ENCODE data around the gene PARS2. TPM values are rescaled to one million over a fixed set of nuclear protein-coding genes. Genes with fewer than 3 reads are reported as not detected.

PARS2 gene
- total and polyA plus RNA-seq, 12 donors: 1.2 to 16.1 (median 7.5) TPM

DNA sequence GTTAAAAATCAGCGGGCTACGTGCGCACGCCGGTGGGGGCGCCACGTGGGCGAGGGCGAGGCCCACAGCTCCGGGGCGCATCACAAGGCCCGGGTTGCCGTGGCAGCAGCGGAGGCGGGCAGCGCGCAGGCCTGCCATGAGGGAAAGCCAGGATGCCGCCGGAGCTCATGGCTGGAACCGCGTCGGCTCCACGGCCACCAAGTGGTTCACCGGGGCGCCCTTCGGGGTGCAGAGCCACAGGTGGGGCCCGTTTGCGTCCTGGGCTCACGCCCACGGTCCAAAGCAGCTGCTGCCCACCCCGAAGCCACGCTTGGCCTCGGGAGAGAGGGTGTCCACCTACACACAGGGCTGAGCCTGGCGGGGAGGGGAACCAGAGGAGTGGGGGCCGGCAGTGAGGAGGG, 41.7 kb upstream of the PARS2 start:
- Histone ChIP-seq H3K27me3 (no peaks in the 10 kb centered on the region), H3K27ac (no peak overlapping the region), H3K4me1 (replicated peaks in 1 of 2) (peaks cover 10 to 21% of the 10 kb centered on the region in 2 donors), H3K36me3 (replicated peaks in 1 of 2) (no peaks in the 10 kb centered on the region), H3K4me3 (no peak overlapping the region), H3K9me3 (replicated peaks in 1 of 3) (no peaks in the 10 kb centered on the region)
- intact Hi-C loops (cut with DNase I): loop anchor here (2.0 to 10.0 kb wide), 3 partner anchors 133 to 311 kb away; no protein-coding TSS in a partner anchor
- no peak for TF ChIP-seq POLR2A (IDR thresholded peaks at IDR 0.05)
- TF ChIP-seq CTCF (IDR thresholded peaks at IDR 0.05): no peak
- DNase-seq: peak in 1 of 7 donors; percentile 58
- WGBS, 4 donors: 52 to 79% (median 77%) methylated on average over 16 to 35 of the region's 35 CpGs

GRCh38 chr1:54805466-54805865, 41.1 kb upstream of the PARS2 start:
- Histone ChIP-seq H3K27me3 (no peaks in the 10 kb centered on the region), H3K27ac (peak overlapping the region in 2 of 5 donors; percentile 68 to 86), H3K9me3 (replicated peaks in 1 of 3) (no peaks in the 10 kb centered on the region)

GRCh38 chr1:54804471-54805132, 40.3 kb upstream of the PARS2 start:
- peak overlapping the region; percentile 20 to 86 (median 52) for H3K27ac ChIP-seq
- 50 to 69% (median 66%) methylated on average over 3 to 6 of the region's 6 CpGs for WGBS, 4 donors
- no peak overlapping the region for H3K4me3 ChIP-seq
- no peaks in the 10 kb centered on the region for H3K9me3 ChIP-seq (replicated peaks in 1 of 3)
- H3K4me1 ChIP-seq (replicated peaks in 1 of 2): peaks cover 10 to 25% of the 10 kb centered on the region in 2 donors
- no peaks in the 10 kb centered on the region for H3K27me3 ChIP-seq
- no peaks in the 10 kb centered on the region for H3K36me3 ChIP-seq (replicated peaks in 1 of 2)
- TF ChIP-seq POLR2A (IDR thresholded peaks at IDR 0.05) (no peak), CTCF (IDR thresholded peaks at IDR 0.05) (no peak)
- peak in 6 of 7 donors; percentile 47 to 66 (median 52) for DNase-seq
- intact Hi-C loops (cut with DNase I): loop anchor here (5.0 to 10.0 kb wide), 2 partner anchors 132 to 310 kb away; no protein-coding TSS in a partner anchor

More at GRCh38 chr1:54805466-54805865, 41.1 kb upstream of the PARS2 start:
- WGBS, 4 donors: 87 to 100% (median 91%) methylated on average over 1 to 3 of the region's 3 CpGs
- Histone ChIP-seq H3K4me3 (no peak overlapping the region), H3K36me3 (replicated peaks in 1 of 2) (no peaks in the 10 kb centered on the region), H3K4me1 (replicated peaks in 1 of 2) (peaks cover 10 to 25% of the 10 kb centered on the region in 2 donors)
- no peak for TF ChIP-seq CTCF (IDR thresholded peaks at IDR 0.05)
- TF ChIP-seq POLR2A (IDR thresholded peaks at IDR 0.05): no peak
- intact Hi-C loops (cut with DNase I): loop anchor here (5.0 to 10.0 kb wide), 2 partner anchors 133 to 311 kb away; no protein-coding TSS in a partner anchor
- DNase-seq: no peak

DNA sequence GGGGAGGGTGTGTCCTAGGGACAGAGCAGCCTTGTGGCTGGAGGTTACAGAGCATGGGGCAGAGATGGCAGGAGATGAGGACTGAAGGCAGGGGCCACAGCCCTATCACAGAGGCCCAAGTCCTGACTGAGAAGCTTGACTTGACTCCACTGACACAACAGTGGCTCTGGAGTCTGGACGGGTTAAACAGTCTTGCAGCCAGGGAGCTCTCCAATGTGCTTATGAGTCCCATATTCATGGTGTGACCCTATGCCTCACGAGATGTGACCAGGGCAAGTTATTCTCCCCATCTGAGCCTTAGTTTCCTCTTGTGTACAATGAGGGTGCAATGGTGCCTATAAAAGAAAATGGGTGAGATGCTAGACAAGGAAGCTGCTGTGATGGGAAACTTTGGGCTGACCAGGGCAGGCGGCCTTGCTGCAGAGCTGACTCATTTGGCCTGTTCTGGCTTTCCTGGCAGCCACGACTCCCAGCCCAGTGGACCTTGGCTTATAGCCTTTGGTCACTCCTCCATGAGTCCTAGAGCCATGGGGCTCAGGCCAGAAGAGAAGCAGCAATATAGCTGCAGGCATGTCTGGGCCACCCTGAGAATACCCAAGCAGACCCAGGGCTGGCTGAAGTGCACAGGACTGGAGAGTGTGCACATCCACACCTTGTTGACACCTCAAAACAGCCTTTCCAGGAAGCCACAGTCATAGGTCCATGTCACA, 39.6 kb upstream of the PARS2 start:
- 34 to 58% (median 51%) methylated on average over 2 to 4 of the region's 4 CpGs for whole genome bisulfite sequencing, 4 donors
- intact Hi-C loops (cut with DNase I): loop anchor here in 1 of 2 donors (10.0 kb wide), 1 partner anchor 309 kb away; no protein-coding TSS in a partner anchor
- peaks cover 10 to 25% of the 10 kb centered on the region in 2 donors for H3K4me1 ChIP-seq (replicated peaks in 1 of 2)
- H3K27me3 ChIP-seq: no peaks in the 10 kb centered on the region
- H3K9me3 ChIP-seq (replicated peaks in 1 of 3): no peaks in the 10 kb centered on the region
- DNase-seq: peak; percentile 64 to 93 (median 88)
- H3K27ac ChIP-seq: peak overlapping the region in 4 of 5 donors; percentile 30 to 86 (median 49)
- H3K36me3 ChIP-seq (replicated peaks in 1 of 2): no peaks in the 10 kb centered on the region
- TF ChIP-seq CTCF (IDR thresholded peaks at IDR 0.05) (no peak), POLR2A (IDR thresholded peaks at IDR 0.05) (no peak)
- no peak overlapping the region for H3K4me3 ChIP-seq
